ENCODE measurements around the gene ATP10A. TPM values are rescaled to one million over a fixed set of nuclear protein-coding genes. Genes with fewer than 3 reads are reported as not detected.

ATP10A gene
- total RNA-seq, 1 donor from 2014 or later, result 71.9 TPM

DNA sequence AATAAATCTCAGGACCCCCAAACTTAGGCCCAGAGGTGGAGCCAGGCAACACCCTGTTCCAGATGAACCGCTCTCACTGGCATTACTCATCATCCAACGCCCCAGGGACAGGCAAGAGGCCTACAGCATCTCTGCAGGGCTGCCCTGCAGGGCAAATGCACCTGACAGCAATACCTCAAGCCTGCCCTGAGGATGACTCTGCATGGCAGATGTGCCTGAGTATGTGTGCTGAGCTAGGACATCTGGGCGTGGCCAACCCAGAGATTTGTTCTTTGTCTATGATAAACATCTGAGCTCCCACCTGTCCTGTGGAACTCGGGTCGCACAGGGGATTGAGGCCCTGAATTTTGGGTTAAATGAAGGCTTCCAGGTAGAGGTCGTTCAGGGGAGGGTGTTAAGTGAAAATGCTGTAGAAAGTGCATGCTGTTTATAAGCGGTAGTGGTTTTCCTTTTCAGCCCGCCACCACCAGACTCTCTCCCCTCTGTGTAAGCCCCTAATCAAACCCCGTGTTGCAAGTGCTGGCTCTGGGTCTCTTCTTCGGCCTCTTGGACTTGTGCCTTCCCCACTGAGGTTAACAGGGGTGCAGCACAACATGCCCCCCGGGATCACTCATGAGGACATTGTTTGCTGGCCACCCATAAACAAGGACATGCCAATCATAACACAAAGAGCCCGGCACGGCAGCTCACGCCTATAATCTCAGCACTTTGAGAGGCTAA, 92.3 kb downstream of the ATP10A start:
- H3K4me3 Mint-ChIP-seq (ENCODE audit: unreplicated experiment), result no peak overlapping the region
- H3K4me1 Mint-ChIP-seq (ENCODE audit: unreplicated experiment), result peaks cover 56% of the 10 kb centered on the region
- H3K27ac Mint-ChIP-seq (ENCODE audit: unreplicated experiment), result peak overlapping the region; percentile 65
- no peak for TF ChIP-seq CTCF (IDR thresholded peaks at IDR 0.05)
- no peaks in the 10 kb centered on the region for H3K27me3 Mint-ChIP-seq (ENCODE audit: unreplicated experiment)
- H3K9me3 Mint-ChIP-seq (ENCODE audit: unreplicated experiment), result no peaks in the 10 kb centered on the region
- peak; percentile 56 for DNase-seq (ENCODE audit: extremely low spot score, unreplicated experiment)
- peaks cover 12% of the 10 kb centered on the region for H3K36me3 Mint-ChIP-seq (ENCODE audit: unreplicated experiment)

DNA sequence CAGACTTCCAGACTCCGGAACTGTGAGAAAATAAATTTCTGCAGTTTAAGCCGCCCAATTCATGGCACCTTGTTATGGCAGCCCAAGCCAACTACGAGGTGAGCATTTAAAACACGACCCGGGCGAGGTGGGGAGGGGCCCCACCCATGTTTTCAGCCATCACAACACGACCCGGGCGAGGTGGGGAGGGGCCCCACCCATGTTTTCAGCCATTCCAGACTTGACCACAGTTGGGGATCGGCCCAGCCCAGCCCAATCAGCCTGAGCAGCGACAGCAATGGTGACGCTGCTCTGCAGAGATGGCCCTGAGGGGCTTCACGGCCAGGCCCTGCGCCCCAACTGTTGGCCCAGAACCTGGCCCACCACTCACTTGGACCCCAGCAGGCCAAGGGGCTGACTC, 93.1 kb downstream of the ATP10A start:
- TF ChIP-seq CTCF (IDR thresholded peaks at IDR 0.05), result no peak
- Mint-ChIP-seq H3K27ac (ENCODE audit: unreplicated experiment) (no peak overlapping the region), H3K4me1 (ENCODE audit: unreplicated experiment) (peaks cover 48% of the 10 kb centered on the region), H3K36me3 (ENCODE audit: unreplicated experiment) (peaks cover 19% of the 10 kb centered on the region), H3K27me3 (ENCODE audit: unreplicated experiment) (no peaks in the 10 kb centered on the region), H3K9me3 (ENCODE audit: unreplicated experiment) (no peaks in the 10 kb centered on the region), H3K4me3 (ENCODE audit: unreplicated experiment) (no peak overlapping the region)
- peak; percentile 64 for DNase-seq (ENCODE audit: extremely low spot score, unreplicated experiment)

DNA sequence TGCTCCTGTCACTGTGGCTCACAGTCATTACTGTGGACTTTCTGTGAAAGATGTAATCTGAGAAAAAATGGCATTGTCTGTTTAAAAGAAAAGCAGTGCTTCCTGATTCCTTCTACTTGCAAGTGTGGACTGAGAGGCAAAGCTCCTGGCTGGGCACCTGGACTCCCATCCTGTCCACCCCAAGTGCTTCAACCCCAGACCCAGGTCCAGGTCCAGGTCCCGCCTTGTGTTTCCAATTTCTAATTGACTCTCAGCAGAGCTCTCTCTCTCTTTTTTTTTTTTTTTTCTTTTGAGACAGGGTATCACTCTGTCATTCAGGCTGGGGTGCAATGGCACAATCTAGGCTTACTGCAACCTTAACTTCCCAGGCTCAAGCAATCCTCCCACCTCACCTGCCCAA, 94.9 kb downstream of the ATP10A start:
- H3K27me3 Mint-ChIP-seq (ENCODE audit: unreplicated experiment), result no peaks in the 10 kb centered on the region
- no peaks in the 10 kb centered on the region for H3K9me3 Mint-ChIP-seq (ENCODE audit: unreplicated experiment)
- H3K4me3 Mint-ChIP-seq (ENCODE audit: unreplicated experiment), result no peak overlapping the region
- peak; percentile 62 for DNase-seq (ENCODE audit: extremely low spot score, unreplicated experiment)
- peaks cover 34% of the 10 kb centered on the region for H3K36me3 Mint-ChIP-seq (ENCODE audit: unreplicated experiment)
- no peak for TF ChIP-seq CTCF (IDR thresholded peaks at IDR 0.05)
- peaks cover 35% of the 10 kb centered on the region for H3K4me1 Mint-ChIP-seq (ENCODE audit: unreplicated experiment)
- H3K27ac Mint-ChIP-seq (ENCODE audit: unreplicated experiment), result peak overlapping the region; percentile 3

DNA sequence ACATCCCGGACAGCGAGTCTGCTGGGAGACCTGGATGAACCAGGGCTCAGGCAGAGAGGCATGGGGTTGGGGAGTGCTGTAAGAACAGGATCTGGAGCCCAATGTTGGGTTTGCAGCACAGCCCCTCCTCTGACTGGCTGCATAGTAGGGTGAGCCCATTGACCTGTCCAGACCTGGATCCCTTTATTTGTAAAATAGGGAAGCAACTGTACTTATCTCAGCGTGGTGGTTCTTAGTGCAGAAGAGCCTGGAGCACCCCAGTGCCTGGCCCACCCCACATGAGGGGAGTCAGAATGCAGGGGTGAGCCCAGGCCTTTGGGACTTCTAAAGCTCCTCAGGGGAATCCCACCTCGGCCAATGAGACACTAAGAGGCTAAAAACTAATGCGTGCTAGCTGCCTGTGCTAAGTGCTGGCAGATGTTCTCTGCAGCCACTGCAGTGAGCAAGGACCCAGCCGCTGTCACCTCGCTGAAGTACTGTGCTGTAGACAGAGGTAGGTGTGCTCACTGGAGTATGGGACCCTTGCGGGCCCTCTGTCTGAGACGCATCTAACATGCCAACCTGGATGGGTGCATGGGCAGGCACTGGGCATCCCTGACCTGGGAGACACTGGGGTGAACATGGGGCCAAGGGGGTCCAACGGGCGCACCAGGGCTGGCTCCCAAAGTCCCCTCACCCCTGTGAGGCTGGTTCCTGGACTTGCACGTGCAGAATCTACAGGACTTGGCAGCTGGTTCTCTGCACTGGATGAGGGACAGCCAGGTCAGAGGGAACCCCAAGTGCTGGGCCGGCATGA, 95.6 kb downstream of the ATP10A start:
- H3K36me3 Mint-ChIP-seq (ENCODE audit: unreplicated experiment), result peaks cover 37% of the 10 kb centered on the region

More for the DNA sequence above, 95.6 kb downstream of the ATP10A start:
- Mint-ChIP-seq H3K27me3 (ENCODE audit: unreplicated experiment) (no peaks in the 10 kb centered on the region), H3K4me3 (ENCODE audit: unreplicated experiment) (no peak overlapping the region), H3K9me3 (ENCODE audit: unreplicated experiment) (no peaks in the 10 kb centered on the region), H3K4me1 (ENCODE audit: unreplicated experiment) (peaks cover 33% of the 10 kb centered on the region), H3K27ac (ENCODE audit: unreplicated experiment) (no peak overlapping the region)
- DNase-seq (ENCODE audit: extremely low spot score, unreplicated experiment), result peak; percentile 77
- no peak for TF ChIP-seq CTCF (IDR thresholded peaks at IDR 0.05)

Measured in osteocyte (in vitro differentiated cells).